Measurements from ENCODE around the gene INSM2.

The INSM2 gene

GRCh38 chr14:35549551-35549950, 15.6 kb downstream of the INSM2 start:
- DNase-seq, result no peak

GRCh38 chr14:35551081-35551480, 17.1 kb downstream of the INSM2 start:
- no peak for DNase-seq

DNA sequence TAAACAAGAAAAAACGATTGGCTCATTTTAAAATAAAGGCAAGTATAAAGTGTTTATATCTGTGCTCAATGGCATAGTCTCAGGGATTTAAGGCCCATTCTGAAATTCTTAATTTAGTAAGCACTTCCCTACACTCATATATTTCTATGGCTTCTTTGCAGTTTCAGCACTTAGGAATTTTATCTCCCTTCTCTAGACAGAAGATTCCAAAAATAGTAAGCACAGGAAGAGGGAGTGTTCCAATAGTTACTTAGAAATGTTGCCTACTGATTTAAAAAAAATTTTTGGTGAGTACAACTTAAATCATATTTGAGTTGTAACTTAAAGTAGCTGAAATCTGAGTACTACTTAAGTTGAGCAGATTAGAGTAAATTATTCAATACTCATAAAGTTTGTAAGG, 19.8 kb downstream of the INSM2 start:
- DNase-seq, result peak; percentile 73

DNA sequence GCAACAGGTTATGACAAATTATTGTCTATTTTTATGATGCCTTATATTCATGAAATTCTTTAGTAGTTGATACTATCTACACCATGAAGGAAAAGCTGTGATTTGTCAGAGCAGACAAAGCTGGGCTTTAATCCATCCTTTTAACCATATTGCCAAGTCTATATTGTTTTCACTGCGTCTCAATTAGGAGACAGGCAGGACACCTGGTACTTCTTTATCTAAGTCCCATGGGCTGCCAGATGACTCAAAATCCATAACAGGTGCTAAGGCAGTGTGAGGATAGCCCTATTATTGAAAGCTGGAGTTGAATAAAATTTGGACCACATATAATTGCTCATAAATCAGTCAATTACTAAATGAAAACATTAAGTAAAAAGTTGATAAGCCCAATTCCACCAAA, 22.6 kb downstream of the INSM2 start:
- no peak for DNase-seq

DNA sequence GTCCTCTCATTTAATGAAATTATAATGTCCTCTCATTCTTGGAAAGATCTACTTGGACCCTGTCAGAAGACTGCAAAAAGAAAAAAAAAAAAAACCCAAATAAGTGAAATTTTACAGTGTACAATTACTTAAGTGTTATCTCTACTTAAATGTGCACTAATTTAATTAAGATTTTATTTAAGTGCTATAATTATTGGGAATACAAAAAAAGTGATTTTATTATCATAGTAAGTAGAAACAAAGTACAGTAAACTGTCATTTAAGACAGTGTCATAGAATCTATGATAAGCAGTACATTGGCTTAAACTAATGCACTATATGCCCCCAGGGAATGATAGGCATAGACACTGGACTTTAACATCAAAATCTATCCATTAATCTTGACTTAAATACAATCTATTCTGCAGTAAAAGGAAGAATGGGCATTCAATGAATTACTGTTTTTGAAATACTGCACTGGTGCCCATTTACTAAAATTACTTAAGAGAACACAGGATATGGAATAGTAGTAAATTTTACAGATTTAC, 23.3 kb downstream of the INSM2 start:
- DNase-seq, result no peak

DNA sequence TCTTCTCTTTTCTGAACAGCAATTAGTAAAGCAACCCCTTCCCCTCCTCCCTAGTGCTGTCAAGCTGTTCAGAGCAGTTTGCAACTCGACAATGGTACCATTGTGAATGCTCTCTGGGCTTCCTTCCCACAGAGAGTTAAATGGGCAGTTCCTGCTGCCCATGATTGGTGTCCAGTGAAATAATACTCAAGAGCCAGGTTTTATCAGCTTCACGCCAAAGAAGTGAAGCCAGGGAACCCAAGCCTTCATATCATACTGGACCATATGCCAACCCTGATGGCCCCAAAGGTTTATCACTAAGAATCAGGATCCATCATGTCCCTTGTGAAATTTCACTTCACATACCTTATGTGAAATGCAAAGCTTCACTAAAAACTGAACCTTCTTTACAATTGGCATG, 24.7 kb downstream of the INSM2 start:
- no peak for DNase-seq

DNA sequence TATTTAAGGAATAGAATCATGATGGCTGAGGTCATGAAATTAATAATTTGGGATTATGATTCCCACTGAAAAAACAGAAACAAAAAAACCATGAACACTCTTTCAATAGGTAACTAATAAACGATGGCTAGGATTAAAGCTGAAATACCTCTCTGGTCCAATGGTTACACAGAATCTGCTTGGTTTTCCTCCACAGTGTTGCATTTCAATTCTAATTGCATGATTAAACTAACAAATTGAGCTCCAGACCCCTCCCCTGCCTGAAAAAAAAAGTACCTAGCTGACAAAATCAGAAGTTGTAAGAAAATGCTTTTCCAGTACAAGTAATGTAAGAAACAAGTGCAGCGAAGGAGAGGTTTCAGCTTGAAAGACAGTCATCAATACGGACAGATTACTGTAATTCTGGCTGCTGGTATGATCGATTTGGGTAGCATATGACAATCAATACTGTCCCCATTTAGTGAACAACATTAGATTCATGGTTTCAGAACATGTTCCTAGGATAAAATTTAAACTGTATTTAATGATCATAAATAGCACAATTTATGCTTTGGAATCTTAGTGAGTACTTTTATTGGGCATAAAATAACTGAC, 32.0 kb downstream of the INSM2 start:
- DNase-seq, result no peak

- no peak for DNase-seq
Observed at GRCh38 chr14:35571598-35571997, 37.6 kb downstream of the INSM2 start.

GRCh38 chr14:35573911-35574310, 39.9 kb downstream of the INSM2 start:
- no peak for DNase-seq

GRCh38 chr14:35576260-35576659, 42.3 kb downstream of the INSM2 start:
- no peak for DNase-seq

- DNase-seq, result no peak
Observed at GRCh38 chr14:35576856-35577255, 42.9 kb downstream of the INSM2 start.

GRCh38 chr14:35578135-35578534, 44.2 kb downstream of the INSM2 start:
- no peak for DNase-seq

DNA sequence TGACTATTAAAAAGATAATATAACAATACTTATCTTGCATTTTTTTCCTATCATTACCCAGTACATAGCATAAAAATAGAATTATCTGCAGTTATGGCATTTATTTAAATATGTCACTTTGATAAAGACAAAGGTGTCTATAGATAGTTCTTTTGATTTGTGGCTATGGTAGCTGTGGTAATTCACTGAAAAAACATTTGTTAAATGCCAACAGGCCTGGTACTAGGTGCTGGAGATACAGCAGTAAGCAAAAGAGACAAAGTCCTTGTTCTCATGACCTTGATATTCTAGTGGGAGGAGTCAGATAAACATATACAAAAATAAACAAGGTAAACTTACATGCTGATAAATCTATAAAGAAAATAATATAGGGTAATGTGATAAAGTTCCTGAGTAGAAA, 44.7 kb downstream of the INSM2 start:
- no peak for DNase-seq
